Mucosa of stomach (tissue), 1 donor: Measurements from ENCODE around the gene IGSF9.

Experiments
- H3K27me3 ChIP-seq: one replicate; pipeline ENCODE4 v1.7.0; 2013; ENCODE audit warnings: mild to moderate bottlenecking, low read length; ENCODE audit not compliant: control insufficient read depth, insufficient read depth
- H3K36me3 ChIP-seq: one replicate; pipeline ENCODE4 v1.7.0; 2013; ENCODE audit warnings: low read length; ENCODE audit not compliant: control insufficient read depth, insufficient read depth
- H3K4me1 ChIP-seq: one replicate; pipeline ENCODE4 v1.7.0; 2013; ENCODE audit warnings: mild to moderate bottlenecking, low read length; ENCODE audit not compliant: control insufficient read depth, insufficient read depth
- H3K4me3 ChIP-seq: one replicate; pipeline ENCODE4 v1.7.0; 2013; ENCODE audit warnings: low read length
- H3K9ac ChIP-seq: one replicate; pipeline ENCODE4 v1.7.0; 2013; ENCODE audit warnings: mild to moderate bottlenecking, low read length, moderate library complexity
- H3K9me3 ChIP-seq: one replicate; pipeline ENCODE4 v1.7.0; 2013; ENCODE audit warnings: mild to moderate bottlenecking, low read length, moderate library complexity; ENCODE audit not compliant: control insufficient read depth
- donor health status: Pancreatic carcinoma.

The IGSF9 gene

DNA sequence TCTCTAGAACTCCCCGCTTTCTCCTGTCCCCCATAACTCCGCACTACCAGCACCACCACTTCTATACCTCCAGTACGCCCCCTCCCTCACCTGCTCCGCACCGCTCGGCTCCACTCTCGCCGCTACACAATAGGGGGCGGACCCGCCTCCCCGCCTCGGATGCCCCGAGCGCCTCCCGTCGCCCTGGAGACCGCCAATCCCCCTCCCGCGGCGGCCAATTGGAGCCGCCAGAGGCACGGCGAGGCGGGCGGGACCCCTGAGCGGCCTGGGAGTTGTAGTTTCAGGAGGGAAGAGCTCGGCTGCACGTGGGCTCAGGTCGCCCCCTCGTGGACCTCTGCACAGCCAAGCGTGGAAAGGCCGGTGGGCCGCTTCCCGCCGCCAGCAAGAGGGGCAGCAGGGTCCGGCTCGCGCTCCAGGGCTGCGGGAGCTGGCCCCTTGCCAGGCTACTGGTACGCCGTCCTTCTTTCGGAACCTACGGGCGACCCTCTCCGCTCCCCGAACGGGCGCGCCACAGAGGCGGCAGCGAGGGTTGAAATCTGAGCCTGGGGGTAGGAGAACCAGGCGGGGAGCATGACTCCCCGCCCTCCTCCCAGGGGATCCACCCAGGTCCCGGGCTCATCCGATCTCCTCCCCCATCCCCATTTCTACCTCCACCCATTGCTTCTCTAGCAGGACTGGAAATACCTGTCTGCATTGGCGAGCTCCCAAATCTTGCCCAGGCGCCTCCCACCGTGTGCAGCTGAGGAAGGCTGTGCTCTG, at the start of gene IGSF9:
TSS of gene IGSF9 (minus strand) at position 131 of the 759 bp plus-strand sequence. CDS start 2,159 bp downstream, outside the sequence.
- peaks cover 74% of the 10 kb centered on the region for H3K4me1 ChIP-seq
- no peaks in the 10 kb centered on the region for H3K9me3 ChIP-seq
- peak within 1 kb of the TSS; percentile 67 for H3K9ac ChIP-seq
- peak within 1 kb of the TSS; percentile 54 for H3K4me3 ChIP-seq
- no peaks in the 10 kb centered on the region for H3K36me3 ChIP-seq
- peaks cover 3% of the 10 kb centered on the region for H3K27me3 ChIP-seq

DNA sequence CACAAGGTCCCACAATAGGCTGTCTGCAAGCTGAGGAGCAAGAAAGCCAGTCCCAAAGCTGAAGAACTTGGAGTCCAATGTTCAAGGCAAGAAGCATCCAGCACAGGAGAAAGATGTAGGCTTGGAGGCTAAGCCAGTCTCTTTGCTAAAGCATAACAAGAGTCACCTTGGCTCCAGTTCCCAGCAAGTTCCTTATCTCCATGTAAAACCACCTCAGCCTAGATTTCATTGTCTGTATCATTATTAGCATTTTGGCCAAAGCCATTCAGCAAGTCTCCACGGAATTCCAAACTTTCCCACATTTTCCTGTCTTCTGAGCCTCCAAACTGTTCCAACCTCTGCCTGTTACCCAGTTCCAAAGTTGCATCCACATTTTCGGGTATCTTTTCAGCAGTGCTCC, 49.5 kb upstream of the IGSF9 start:
- H3K27me3 ChIP-seq = no peaks in the 10 kb centered on the region
- no peaks in the 10 kb centered on the region for H3K9me3 ChIP-seq
- H3K36me3 ChIP-seq = no peaks in the 10 kb centered on the region
- H3K4me1 ChIP-seq = no peaks in the 10 kb centered on the region
- no peak overlapping the region for H3K4me3 ChIP-seq
- no peak overlapping the region for H3K9ac ChIP-seq

DNA sequence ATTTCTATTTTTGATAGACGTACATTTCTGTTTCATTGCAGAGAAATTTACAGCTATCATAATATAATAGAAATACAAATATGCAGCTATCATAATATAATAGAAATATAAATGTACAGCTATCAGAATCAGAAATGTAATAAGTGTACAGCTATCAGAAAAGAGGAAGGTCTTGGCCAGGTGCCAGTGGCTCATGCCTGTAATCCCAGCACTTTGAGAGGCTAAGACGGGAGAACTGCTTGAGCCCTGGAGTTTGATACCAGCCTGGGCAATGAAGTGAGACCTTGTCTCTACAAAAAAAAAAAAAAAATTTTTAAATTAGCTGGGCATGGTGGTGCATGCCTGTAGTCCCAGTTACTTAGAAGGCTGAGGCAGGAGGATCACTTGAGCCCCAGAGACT, 48.5 kb upstream of the IGSF9 start:
- no peak overlapping the region for H3K4me3 ChIP-seq
- H3K9ac ChIP-seq = no peak overlapping the region
- H3K36me3 ChIP-seq = no peaks in the 10 kb centered on the region

DNA sequence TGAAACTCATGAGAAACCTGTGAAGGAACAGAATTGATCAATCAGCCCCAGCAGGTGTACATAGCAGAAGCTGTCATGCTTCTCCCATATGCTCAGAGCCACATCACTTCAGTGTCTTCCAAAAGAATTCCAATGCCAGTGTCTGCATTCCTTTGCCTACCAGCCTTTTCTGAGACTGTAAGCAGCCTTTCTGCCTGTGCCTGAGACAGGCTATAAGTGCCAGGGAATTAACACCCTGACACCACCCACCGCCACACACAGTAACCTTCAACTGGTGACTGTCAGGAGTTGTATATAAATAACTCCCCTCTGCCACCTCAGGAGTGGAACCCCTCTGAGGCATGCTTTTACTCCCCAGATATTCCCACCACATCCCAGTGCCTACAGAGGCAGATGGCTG, 46.7 kb upstream of the IGSF9 start:
- no peaks in the 10 kb centered on the region for H3K27me3 ChIP-seq
- peaks cover 4% of the 10 kb centered on the region for H3K4me1 ChIP-seq
- H3K4me3 ChIP-seq = no peak overlapping the region
- no peak overlapping the region for H3K9ac ChIP-seq
- no peaks in the 10 kb centered on the region for H3K9me3 ChIP-seq
- no peaks in the 10 kb centered on the region for H3K36me3 ChIP-seq

More for the DNA sequence above, 48.5 kb upstream of the IGSF9 start:
- Histone ChIP-seq H3K9me3 (no peaks in the 10 kb centered on the region), H3K27me3 (no peaks in the 10 kb centered on the region), H3K4me1 (no peaks in the 10 kb centered on the region)

GRCh38 chr1:159991513-159991912, 46.1 kb upstream of the IGSF9 start:
- H3K9ac ChIP-seq = no peak overlapping the region
- H3K36me3 ChIP-seq = no peaks in the 10 kb centered on the region
- H3K27me3 ChIP-seq = no peaks in the 10 kb centered on the region
- no peaks in the 10 kb centered on the region for H3K9me3 ChIP-seq
- peaks cover 4% of the 10 kb centered on the region for H3K4me1 ChIP-seq
- H3K4me3 ChIP-seq = no peak overlapping the region

GRCh38 chr1:159990005-159990404, 44.6 kb upstream of the IGSF9 start:
- no peaks in the 10 kb centered on the region for H3K27me3 ChIP-seq
- no peak overlapping the region for H3K9ac ChIP-seq
- H3K4me3 ChIP-seq = no peak overlapping the region
- H3K9me3 ChIP-seq = no peaks in the 10 kb centered on the region
- peaks cover 3% of the 10 kb centered on the region for H3K36me3 ChIP-seq
- H3K4me1 ChIP-seq = peaks cover 8% of the 10 kb centered on the region

- H3K4me1 ChIP-seq = peaks cover 9% of the 10 kb centered on the region
- no peak overlapping the region for H3K9ac ChIP-seq
- no peaks in the 10 kb centered on the region for H3K9me3 ChIP-seq
- H3K36me3 ChIP-seq = peaks cover 4% of the 10 kb centered on the region
- H3K27me3 ChIP-seq = no peaks in the 10 kb centered on the region
- no peak overlapping the region for H3K4me3 ChIP-seq
These were observed 44.2 kb upstream of the IGSF9 start for GRCh38 chr1:159989581-159989980.

- Histone ChIP-seq H3K27me3 (no peaks in the 10 kb centered on the region), H3K9me3 (no peaks in the 10 kb centered on the region), H3K36me3 (peaks cover 4% of the 10 kb centered on the region), H3K9ac (no peak overlapping the region), H3K4me1 (peaks cover 9% of the 10 kb centered on the region), H3K4me3 (no peak overlapping the region)
These were observed 42.6 kb upstream of the IGSF9 start for GRCh38 chr1:159988006-159988405.

GRCh38 chr1:159987186-159987585, 41.8 kb upstream of the IGSF9 start:
- Histone ChIP-seq H3K4me3 (no peak overlapping the region), H3K36me3 (peaks cover 4% of the 10 kb centered on the region), H3K27me3 (no peaks in the 10 kb centered on the region), H3K9ac (no peak overlapping the region), H3K9me3 (no peaks in the 10 kb centered on the region), H3K4me1 (peaks cover 11% of the 10 kb centered on the region)

DNA sequence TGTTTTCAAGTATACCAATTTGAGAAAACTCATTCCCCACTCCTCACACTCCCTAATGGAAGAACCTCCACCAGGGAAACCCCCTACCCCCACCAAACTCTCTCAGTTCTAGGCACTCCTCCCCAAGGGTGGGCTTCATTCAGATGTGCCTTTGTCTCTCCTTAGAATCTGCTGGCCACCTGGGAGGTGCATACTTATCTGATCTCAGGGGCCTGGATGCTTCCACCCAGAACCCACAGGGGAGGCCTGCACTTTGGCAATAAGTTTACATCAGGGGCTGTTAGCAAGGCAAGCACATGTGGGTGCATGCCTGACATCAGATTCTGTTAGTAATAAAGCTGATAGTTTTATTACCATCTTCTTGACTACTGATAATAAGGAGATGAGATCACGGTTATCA, 41.1 kb upstream of the IGSF9 start:
- H3K4me3 ChIP-seq = no peak overlapping the region
- peaks cover 7% of the 10 kb centered on the region for H3K36me3 ChIP-seq
- H3K9ac ChIP-seq = no peak overlapping the region
- H3K9me3 ChIP-seq = no peaks in the 10 kb centered on the region
- peaks cover 17% of the 10 kb centered on the region for H3K4me1 ChIP-seq
- H3K27me3 ChIP-seq = no peaks in the 10 kb centered on the region

DNA sequence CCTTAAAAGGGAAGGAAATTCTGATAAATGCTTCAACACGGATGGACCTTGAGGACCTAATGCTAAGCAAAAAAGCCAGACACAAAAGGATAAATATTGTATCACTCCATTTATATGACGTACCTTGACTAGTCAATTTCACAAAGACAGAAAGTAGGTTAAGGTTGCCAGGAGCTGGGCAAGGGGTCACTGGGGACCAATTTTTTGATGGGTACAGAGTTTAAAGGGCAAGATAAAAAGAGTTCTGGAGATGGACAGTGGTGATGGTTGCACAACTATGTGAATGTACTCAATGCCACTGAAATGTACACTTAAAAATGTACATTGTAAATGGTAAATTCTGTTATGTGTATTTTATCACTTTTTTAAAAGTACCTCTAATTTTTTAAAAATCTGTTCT, 40.7 kb upstream of the IGSF9 start:
- Histone ChIP-seq H3K4me1 (peaks cover 17% of the 10 kb centered on the region), H3K4me3 (no peak overlapping the region), H3K9ac (no peak overlapping the region), H3K36me3 (peaks cover 11% of the 10 kb centered on the region), H3K9me3 (no peaks in the 10 kb centered on the region), H3K27me3 (no peaks in the 10 kb centered on the region)

DNA sequence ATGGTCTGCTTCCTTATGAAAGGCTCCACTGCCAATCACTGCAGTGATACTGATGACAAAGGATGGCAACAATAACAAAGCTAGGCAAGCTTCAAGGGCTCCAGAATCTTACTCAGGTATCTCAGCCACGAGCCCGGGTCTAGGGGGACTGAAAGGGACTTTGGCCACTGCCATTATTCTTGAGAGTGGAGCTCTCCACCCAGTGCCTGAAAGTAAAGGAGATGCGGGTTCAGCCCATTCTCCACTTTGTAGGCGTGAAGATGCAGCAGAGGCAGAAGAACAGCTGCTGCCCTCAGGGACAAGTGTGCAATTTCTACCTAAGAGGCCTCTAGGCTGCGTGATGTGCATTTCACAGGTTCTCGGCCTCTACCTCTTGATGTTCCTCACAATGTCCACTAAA, 40.1 kb upstream of the IGSF9 start:
- peaks cover 14% of the 10 kb centered on the region for H3K36me3 ChIP-seq
- H3K9me3 ChIP-seq = no peaks in the 10 kb centered on the region
- H3K27me3 ChIP-seq = no peaks in the 10 kb centered on the region
- H3K4me3 ChIP-seq = no peak overlapping the region
- peaks cover 17% of the 10 kb centered on the region for H3K4me1 ChIP-seq
- H3K9ac ChIP-seq = no peak overlapping the region

DNA sequence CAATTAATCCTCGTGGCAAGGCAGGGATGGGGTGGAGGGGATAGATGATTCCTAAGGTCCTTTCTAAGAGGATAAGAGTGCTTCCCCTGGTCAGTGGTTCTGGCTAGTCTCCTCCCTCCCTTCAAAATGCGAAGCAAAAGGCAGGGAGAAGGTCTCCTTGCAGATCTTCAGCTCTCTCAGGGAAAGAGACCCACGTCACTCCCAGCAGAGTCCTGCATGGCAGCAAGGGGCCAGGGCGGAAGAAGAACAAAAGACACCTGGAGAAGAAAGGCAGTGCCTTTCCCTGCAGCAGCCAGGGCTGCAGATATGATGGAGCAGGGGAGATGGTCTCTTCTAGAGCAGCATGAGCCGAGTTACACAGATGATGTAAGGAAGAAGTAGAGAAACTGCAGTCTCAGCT, 38.3 kb upstream of the IGSF9 start:
- Histone ChIP-seq H3K27me3 (no peaks in the 10 kb centered on the region), H3K9me3 (no peaks in the 10 kb centered on the region), H3K9ac (no peak overlapping the region), H3K36me3 (peaks cover 14% of the 10 kb centered on the region), H3K4me1 (peaks cover 17% of the 10 kb centered on the region), H3K4me3 (no peak overlapping the region)
